Thymus (tissue), 11 donors: ENCODE results near the gene ZMIZ1. TPM values are rescaled to one million over a fixed set of nuclear protein-coding genes. Genes with fewer than 3 reads are reported as not detected.

Source experiments
- DNase-seq, 9 donors: peaks; one replicate each; pipeline ENCODE4 v3.0.0-alpha.2; 2013; ENCODE audit warnings: low spot score in 9 of 9, low read depth in 6 of 9, missing footprints in 1 of 9
- H3K27ac ChIP-seq, 2 donors: one replicate each; pipeline ENCODE4 v1.5.1; 2013; ENCODE audit warnings: control low read depth in 1 of 2, low read depth in 1 of 2, low read length in 1 of 2, mild to moderate bottlenecking in 1 of 2, moderate library complexity in 1 of 2
- H3K27me3 ChIP-seq, 2 donors: one replicate each; pipeline ENCODE4 v1.5.1; 2013; ENCODE audit warnings: low read length in 1 of 2; ENCODE audit not compliant: control insufficient read depth in 2 of 2, insufficient read depth in 1 of 2
- H3K36me3 ChIP-seq, 2 donors: one replicate each; pipeline ENCODE4 v1.5.1; 2013; ENCODE audit warnings: low read length in 1 of 2, mild to moderate bottlenecking in 1 of 2, moderate library complexity in 1 of 2; ENCODE audit not compliant: control insufficient read depth in 2 of 2, insufficient read depth in 2 of 2
- H3K4me1 ChIP-seq, 2 donors: one replicate each; pipeline ENCODE4 v1.5.1; 2013; ENCODE audit warnings: low read length in 2 of 2; ENCODE audit not compliant: control insufficient read depth in 2 of 2, insufficient read depth in 2 of 2
- H3K4me3 ChIP-seq, 2 donors: one replicate each; pipeline ENCODE4 v1.5.1; 2013; ENCODE audit warnings: low read length in 2 of 2, control low read depth in 1 of 2, mild to moderate bottlenecking in 1 of 2
- H3K9me3 ChIP-seq, 2 donors: one replicate each; pipeline ENCODE4 v1.5.1; 2013; ENCODE audit warnings: low read length in 1 of 2, mild to moderate bottlenecking in 1 of 2; ENCODE audit not compliant: control insufficient read depth in 2 of 2, insufficient read depth in 1 of 2
- WGBS: extraction: QIAGEN DNeasy Blood & Tissue Kit; methylation state at CpG from one replicate; pipeline ENCODE4 v1.1.7; 2013; 5-methylcytosine and 5-hydroxymethylcytosine counted together
- polyA plus RNA-seq: library from polyadenylated mRNA; stranded (reverse); fragments of 200-250 nt; gene quantifications from one replicate; pipeline ENCODE4 v1.2.3, GENCODE V29; 2013
- total RNA-seq: library from RNA; stranded (reverse); fragments of 120-200 nt; gene quantifications from one replicate; pipeline ENCODE4 v1.2.4, GENCODE V29; 2013
- donor health status: healthy.

ZMIZ1 gene
- total and polyA plus RNA-seq, 2 donors: 7.4 to 14.2 TPM

DNA sequence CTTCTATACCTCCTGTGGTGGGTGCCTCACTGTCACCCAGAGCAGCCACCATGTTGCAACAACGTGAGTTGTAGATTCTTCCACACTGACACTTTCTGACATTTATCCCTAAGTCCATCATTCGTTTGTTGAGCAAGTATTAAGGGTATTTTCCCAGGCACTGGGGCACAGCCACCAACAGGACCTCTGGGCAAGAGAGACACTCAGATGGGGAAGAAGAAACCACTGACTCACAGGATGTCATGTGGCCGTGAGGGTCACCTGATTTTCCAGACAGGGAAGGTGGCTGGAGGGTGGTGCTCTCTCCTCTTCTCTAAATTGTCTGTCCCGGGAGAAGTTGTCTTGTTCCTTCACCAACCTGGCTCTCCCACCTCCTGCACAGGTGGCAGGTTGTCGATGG lies 226.8 kb downstream of the ZMIZ1 start:
- WGBS: 77% methylated on average over 5 of the region's 5 CpGs
- Histone ChIP-seq H3K36me3 (peaks cover 82 to 92% of the 10 kb centered on the region in 2 donors), H3K4me3 (no peak overlapping the region), H3K27me3 (no peaks in the 10 kb centered on the region), H3K4me1 (no peaks in the 10 kb centered on the region), H3K27ac (no peak overlapping the region), H3K9me3 (no peaks in the 10 kb centered on the region)
- DNase-seq: no peak

DNA sequence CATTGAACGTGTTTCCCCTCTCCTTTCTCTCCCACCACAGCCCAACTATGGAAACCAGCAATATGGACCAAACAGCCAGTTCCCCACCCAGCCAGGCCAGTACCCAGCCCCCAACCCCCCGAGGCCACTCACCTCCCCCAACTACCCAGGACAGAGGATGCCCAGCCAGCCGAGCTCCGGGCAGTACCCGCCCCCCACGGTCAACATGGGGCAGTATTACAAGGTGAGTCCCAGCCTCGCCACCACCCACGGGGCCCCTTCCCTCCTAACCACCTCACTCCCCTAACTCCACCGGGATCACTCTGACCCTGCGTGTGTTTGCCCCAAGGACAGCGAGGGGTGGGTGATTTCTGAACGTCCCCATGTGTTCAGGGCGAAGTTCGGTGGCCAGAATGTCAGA lies 227.7 kb downstream of the ZMIZ1 start:
- Histone ChIP-seq H3K9me3 (no peaks in the 10 kb centered on the region), H3K4me3 (no peak overlapping the region), H3K4me1 (no peaks in the 10 kb centered on the region), H3K27ac (no peak overlapping the region), H3K27me3 (no peaks in the 10 kb centered on the region), H3K36me3 (peaks cover 82 to 93% of the 10 kb centered on the region in 2 donors)
- no peak for DNase-seq
- 96% methylated on average over 14 of the region's 14 CpGs for WGBS

DNA sequence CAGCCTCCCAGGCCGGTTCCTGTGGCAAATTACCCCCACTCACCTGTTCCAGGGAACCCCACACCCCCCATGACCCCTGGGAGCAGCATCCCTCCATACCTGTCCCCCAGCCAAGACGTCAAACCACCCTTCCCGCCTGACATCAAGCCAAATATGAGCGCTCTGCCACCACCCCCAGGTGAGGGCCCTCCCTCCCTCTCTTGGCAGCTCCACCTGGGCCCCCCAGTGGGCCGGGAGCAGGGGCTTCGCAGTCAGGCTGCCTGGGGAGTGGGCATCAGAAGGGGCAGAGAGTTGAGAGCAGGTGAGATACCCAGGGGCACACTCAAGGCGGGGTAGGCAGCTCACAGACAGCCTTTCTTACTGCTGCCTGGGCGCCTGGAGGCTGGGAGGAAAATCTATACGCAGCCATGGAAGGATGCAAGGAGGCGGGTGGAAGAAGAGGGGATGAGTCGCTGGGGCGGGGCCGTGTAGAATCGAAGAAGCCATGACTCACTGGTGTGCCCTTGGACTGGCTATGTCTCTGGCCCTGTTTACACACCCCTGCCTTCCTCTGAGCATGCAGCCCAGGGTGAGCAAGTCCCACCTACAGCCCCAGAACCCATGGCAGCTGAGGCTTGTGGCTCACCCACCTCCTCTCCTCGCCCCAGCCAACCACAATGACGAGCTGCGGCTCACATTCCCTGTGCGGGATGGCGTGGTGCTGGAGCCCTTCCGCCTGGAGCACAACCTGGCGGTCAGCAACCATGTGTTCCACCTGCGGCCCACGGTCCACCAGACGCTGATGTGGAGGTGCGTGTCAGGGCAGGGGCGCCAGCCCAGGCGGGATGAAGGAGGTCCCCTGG lies 229.9 kb downstream of the ZMIZ1 start:
- WGBS: 97% methylated on average over 27 of the region's 27 CpGs
- no peaks in the 10 kb centered on the region for H3K9me3 ChIP-seq
- DNase-seq: no peak
- no peak overlapping the region for H3K27ac ChIP-seq
- peaks cover 89 to 91% of the 10 kb centered on the region in 2 donors for H3K36me3 ChIP-seq
- H3K4me3 ChIP-seq: no peak overlapping the region
- no peaks in the 10 kb centered on the region for H3K4me1 ChIP-seq
- no peaks in the 10 kb centered on the region for H3K27me3 ChIP-seq

DNA sequence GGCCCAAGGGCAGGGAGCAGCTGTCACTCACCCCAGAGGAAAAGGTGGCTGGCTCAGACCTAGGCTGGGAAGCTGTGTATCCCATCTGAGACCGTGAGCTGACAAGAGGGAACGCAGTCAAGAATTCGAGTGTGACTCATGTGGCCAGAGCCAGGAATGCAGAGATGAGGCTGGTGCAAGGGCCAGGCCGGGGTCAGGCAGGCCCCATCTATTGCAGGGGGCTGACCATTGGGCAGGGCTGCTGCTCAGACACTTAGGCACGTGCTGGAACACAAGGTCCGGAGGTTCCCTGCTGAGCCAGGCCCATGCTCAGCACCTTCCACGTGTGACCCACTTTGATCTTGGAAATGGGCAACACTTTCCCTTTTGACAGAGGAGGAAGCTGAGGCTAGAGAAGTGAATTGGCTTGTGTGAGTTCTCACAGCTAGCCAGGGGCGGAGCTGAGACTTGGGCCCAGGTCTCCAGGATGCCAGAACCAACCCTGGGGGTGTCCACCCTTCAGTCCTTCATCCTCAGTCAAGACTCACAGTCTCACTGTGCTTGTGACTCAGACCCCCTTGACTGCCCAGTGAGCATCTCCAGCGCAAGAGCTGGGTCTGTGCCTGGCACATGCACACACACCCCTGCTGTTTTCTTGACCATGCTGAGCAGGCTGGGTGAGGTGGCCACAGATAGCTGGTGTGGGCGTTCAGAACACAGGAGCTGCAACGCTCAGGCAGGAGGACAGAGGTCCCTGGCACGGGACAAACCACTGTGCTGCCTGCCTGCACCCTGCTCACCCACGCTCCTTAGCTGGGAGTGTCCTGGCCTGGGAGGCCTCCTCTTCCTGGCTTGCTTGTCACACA lies 230.9 kb downstream of the ZMIZ1 start:
- no peaks in the 10 kb centered on the region for H3K27me3 ChIP-seq
- 96% methylated on average over 13 of the region's 13 CpGs for WGBS
- H3K4me1 ChIP-seq: no peaks in the 10 kb centered on the region

DNA sequence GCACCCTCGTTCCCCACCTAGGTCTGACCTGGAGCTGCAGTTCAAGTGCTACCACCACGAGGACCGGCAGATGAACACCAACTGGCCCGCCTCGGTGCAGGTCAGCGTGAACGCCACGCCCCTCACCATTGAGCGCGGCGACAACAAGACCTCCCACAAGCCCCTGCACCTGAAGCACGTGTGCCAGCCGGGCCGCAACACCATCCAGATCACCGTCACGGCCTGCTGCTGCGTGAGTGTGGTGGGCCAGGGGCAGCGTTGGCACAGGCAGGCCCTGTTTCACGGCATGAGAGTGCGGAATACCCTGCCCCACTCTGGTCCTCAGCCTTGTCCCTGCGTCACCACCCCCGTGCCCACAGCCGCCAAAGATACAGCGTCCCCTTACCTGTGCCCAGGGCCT lies 231.9 kb downstream of the ZMIZ1 start:
- H3K4me1 ChIP-seq: no peaks in the 10 kb centered on the region
- no peak overlapping the region for H3K27ac ChIP-seq
- peaks cover 90 to 92% of the 10 kb centered on the region in 2 donors for H3K36me3 ChIP-seq
- H3K9me3 ChIP-seq: no peaks in the 10 kb centered on the region
- H3K4me3 ChIP-seq: no peak overlapping the region
- no peak for DNase-seq
- H3K27me3 ChIP-seq: no peaks in the 10 kb centered on the region
- 98% methylated on average over 24 of the region's 24 CpGs for WGBS

More for the DNA sequence above, 230.9 kb downstream of the ZMIZ1 start:
- no peak overlapping the region for H3K27ac ChIP-seq
- DNase-seq: no peak
- peaks cover 90 to 91% of the 10 kb centered on the region in 2 donors for H3K36me3 ChIP-seq
- no peak overlapping the region for H3K4me3 ChIP-seq
- H3K9me3 ChIP-seq: no peaks in the 10 kb centered on the region

DNA sequence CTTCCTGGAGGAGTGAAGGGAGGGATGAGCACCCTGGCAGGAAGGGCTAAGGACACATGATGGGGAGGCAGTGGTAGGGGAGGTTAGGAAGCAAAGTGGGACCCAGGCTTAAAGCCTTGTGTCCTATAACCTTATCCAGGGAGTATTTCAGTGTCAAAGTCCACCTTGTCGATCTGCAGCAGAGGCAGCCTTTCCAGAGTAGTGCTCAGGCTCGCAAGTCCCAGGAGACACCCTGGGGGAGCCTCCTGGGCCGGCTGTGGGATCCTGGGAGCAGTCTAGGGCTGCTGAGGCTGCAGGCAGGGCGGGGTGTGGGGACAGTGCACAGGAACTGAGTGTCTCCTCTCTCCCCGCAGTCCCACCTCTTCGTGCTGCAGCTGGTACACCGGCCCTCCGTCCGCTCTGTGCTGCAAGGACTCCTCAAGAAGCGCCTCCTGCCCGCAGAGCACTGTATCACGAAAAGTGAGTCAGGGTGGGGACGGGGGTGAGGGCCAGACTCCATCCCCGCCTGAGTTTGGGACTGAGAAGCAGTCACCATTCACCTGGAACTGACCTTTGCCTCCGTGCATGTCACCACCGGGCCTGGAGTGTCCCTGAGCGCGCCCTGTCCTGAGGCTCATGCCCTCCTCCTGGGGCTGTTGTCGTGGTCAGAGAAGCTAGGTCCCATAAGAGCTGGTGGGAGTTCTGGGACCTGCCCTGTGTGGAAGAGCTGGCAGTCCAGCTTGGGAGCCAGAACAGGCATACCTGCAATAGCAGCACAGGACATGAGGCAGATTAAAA lies 233.2 kb downstream of the ZMIZ1 start:
- no peak overlapping the region for H3K27ac ChIP-seq
- WGBS: 93% methylated on average over 19 of the region's 19 CpGs
- DNase-seq: no peak

DNA sequence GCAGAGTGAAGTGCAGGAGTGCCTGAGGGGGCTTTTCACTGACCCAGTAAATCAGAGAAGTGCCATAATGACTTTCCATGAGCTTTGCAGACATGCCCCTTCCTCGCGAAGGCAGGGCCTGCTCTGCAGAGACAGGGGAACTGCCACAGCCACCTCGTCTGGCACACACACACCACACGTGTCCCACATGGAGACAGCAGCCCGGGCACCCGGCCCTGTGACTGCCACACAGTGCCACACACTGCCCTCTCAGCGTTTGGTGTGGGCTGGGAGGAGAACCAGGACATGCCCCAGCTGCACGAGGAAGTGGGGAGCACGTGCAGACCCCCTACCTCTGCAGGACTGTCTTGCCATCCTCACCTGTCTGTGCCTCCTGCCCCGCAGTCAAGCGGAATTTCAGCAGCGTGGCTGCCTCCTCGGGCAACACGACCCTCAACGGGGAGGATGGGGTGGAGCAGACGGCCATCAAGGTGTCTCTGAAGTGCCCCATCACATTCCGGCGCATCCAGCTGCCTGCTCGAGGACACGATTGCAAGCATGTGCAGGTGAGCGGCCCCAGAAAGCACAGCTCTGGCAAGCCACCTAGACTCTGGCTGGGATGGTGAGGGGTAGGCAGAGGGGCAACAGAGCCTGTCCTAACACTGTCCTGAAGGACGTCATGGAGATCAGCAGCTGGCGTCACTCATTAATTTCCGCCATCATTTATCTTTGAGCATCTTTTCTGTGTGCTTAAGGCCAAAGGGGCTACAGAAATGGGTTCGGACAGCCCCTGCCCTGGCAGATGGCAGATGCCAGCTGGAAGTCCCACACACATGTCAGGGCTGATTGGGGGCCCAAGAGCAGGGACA lies 235.1 kb downstream of the ZMIZ1 start:
- H3K9me3 ChIP-seq: no peaks in the 10 kb centered on the region
- H3K27ac ChIP-seq: no peak overlapping the region
- no peaks in the 10 kb centered on the region for H3K4me1 ChIP-seq
- peaks cover 94 to 96% of the 10 kb centered on the region in 2 donors for H3K36me3 ChIP-seq
- 97% methylated on average over 25 of the region's 25 CpGs for WGBS
- DNase-seq: no peak
- H3K27me3 ChIP-seq: no peaks in the 10 kb centered on the region
- H3K4me3 ChIP-seq: no peak overlapping the region

More for the DNA sequence above, 233.2 kb downstream of the ZMIZ1 start:
- H3K9me3 ChIP-seq: no peaks in the 10 kb centered on the region
- H3K36me3 ChIP-seq: peaks cover 93 to 94% of the 10 kb centered on the region in 2 donors
- H3K27me3 ChIP-seq: no peaks in the 10 kb centered on the region
- H3K4me1 ChIP-seq: no peaks in the 10 kb centered on the region
- H3K4me3 ChIP-seq: no peak overlapping the region

DNA sequence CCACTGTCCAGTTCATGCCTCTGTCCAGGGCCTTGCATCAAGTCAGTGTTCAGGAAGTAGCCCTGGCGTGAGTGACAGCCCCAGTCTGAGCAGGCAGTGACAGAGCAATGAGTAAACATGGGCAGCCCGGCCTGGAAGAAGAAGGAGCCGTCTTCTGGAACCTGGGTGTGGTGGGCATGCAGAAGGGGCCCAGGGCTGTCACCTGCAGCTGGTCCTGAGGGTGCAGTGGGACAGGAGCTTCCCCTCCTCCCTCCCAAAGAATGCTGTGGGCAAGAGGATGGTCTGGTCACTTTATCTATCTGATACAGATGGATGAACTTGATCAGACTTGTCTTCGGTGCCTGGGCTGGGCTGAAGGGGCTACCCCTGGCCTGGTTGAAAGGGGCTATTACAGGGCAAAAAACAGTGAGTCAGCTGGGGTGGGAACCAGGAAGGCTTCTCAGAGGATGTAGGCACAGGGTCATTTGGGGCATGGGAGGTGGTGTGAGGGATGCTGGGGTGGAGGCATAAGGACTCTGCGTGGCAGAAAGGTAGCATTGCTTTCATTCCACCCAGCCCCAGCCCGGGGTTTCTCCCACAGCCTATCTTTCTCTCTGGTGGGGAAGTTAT lies 235.8 kb downstream of the ZMIZ1 start:
- WGBS: 78% methylated on average over 6 of the region's 6 CpGs
- H3K4me1 ChIP-seq: no peaks in the 10 kb centered on the region

More for the DNA sequence above, 235.8 kb downstream of the ZMIZ1 start:
- H3K27ac ChIP-seq: no peak overlapping the region
- H3K9me3 ChIP-seq: no peaks in the 10 kb centered on the region
- no peak overlapping the region for H3K4me3 ChIP-seq
- no peaks in the 10 kb centered on the region for H3K27me3 ChIP-seq
- DNase-seq: no peak
- peaks cover 94 to 96% of the 10 kb centered on the region in 2 donors for H3K36me3 ChIP-seq
